LNCAP (cell line): Measurements from ENCODE around the gene FANCE.

Experiments
- TF ChIP-seq, protein P1 (sequence below): fragments of 450-650 bp; IDR thresholded peaks from 2 replicates; pipeline ENCODE4 v1.5.1; 2017; ENCODE audit warnings: mild to moderate bottlenecking

Gene FANCE

DNA sequence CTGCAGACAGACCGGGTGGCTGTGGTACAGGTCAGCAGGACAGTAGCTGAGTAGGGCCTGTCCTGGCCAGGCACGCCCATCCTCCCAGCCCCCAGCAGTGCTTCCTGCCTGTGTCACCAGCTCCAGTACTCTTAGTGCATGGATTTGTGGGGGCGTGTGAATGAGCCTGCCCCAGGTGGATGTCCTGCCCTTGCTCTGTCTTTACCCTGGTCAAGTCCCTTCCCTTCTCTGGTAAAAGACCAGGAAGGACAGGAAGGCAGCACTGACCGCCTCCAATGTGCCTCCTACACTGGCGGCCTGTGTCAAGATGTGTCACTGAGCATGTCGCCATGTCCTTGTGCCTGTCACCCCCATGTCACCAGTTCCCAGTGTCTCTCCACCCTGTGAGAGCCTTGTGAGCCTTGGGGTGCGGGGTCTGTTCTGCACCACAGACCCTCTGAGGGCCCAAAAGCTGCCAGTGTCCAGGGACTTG lies 32.8 kb downstream of the FANCE start:
- TF ChIP-seq, protein P1, sequence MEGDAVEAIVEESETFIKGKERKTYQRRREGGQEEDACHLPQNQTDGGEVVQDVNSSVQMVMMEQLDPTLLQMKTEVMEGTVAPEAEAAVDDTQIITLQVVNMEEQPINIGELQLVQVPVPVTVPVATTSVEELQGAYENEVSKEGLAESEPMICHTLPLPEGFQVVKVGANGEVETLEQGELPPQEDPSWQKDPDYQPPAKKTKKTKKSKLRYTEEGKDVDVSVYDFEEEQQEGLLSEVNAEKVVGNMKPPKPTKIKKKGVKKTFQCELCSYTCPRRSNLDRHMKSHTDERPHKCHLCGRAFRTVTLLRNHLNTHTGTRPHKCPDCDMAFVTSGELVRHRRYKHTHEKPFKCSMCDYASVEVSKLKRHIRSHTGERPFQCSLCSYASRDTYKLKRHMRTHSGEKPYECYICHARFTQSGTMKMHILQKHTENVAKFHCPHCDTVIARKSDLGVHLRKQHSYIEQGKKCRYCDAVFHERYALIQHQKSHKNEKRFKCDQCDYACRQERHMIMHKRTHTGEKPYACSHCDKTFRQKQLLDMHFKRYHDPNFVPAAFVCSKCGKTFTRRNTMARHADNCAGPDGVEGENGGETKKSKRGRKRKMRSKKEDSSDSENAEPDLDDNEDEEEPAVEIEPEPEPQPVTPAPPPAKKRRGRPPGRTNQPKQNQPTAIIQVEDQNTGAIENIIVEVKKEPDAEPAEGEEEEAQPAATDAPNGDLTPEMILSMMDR = no peak

DNA sequence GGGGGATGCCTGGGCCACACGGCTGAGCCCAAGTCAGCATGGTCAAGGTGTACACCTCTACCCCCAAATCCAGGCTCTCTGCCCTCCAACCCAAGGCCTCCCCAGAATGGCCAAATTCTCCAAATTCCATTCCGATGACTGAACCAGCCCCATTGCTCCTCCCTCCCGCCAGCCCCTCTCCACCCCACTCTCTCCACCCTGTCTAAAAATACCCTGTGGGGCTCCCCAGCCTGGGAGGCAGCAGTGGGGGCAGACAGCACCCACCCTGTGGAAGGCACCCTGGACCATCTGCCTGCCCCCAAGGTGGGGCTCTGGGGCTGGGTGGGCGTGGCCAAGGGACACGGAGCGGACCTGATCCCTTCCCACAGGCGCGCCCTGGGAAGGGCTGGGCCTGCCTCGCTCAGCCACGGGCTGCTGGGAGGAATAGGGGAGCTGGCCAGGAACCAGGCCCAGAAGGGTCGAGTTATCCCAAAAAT lies 33.3 kb downstream of the FANCE start:
- TF ChIP-seq, protein P1 = no peak

GRCh38 chr6:35486005-35486925 lies 34.1 kb downstream of the FANCE start:
- TF ChIP-seq, protein P1 = no peak

DNA sequence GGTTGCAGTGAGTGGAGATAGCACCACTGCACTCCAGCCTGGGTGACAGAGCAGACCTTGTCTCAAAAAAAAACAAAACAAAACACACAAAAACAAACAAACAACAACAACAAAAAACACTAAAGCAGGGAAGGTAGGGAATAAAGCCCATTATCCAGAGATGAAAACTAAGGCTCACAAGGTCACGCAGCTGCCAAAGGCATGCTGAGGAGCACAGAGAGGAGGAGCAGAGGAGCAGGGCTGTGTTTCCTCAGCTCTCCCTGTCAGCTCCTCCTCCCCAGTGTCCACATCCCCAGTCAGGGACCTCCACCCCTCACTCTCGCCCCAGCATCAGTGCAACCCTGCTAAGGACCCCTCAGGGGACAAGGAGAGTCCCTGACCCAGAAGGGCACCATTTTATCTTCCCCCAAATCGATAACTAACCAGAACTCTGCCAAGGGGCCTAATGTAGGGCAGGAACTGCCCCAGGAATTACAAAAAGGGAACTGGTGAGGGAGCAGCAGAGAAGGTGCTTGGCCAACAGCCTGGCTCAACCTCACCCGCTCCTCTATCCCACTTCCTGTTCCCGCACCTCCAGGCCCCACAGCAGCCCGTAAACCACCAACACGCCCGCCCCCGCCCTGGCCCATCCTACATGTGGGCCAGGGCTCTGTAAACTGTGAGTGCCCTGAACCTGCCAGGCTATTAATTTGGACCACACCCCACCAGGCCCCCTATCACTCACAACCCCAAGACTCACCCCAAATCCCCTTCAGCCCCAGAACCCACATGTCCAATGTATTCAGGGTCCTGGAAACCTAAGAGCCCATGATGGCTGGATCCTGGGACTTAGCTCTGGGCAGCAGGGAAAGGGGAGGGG lies 35.7 kb downstream of the FANCE start:
- TF ChIP-seq, protein P1 = no peak

GRCh38 chr6:35488517-35488862 lies 36.4 kb downstream of the FANCE start:
- TF ChIP-seq, protein P1 = no peak

DNA sequence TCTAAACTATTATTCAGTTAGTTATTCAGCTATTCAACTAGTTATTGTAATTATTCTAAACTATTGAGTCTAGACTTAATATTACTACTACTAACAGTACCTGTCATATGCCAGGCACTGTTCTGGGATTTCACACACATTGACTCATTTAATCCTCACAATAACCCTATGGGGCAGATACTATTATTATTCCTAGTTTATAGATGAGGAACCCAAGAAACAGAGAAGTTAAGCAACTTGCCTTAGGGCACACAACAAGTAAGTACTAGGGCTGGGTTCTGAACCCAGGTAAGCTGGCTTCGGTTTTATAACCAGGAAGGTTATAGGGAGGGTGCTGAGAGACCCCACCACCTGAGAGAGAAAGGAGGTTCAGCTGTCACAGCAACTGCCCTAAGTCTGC lies 36.9 kb downstream of the FANCE start:
- TF ChIP-seq, protein P1 = no peak

GRCh38 chr6:35489995-35490791 lies 38.1 kb downstream of the FANCE start:
- TF ChIP-seq, protein P1 = no peak
